A549 (cell line): ENCODE results near the gene PIAS2. TPM values are rescaled to one million over a fixed set of nuclear protein-coding genes. Genes with fewer than 3 reads are reported as not detected.
"Not testable (repeated sequence)": the region's sequence is repeated elsewhere in the genome, so short reads cannot be mapped to it uniquely, and the experiment has no call there.

Source experiments
- ATAC-seq, 2 experiments: fragments of 200-7000 bp in 1 of 2; fragments of >200 bp in 1 of 2; cut with Nextera tagmentation in 1 of 2; cut with Tn5 transposase in 1 of 2; 3 replicates each; pipeline versions ENCODE4 v1.8.0 to v1.9.1; 2018 to 2020; ENCODE audit warnings: mild to moderate bottlenecking in 1 of 2, moderate library complexity in 1 of 2
- CTCF ChIA-PET: fragments of 300-600 bp; sonication (Branson Sonifier 250); formaldehyde crosslinking; extraction: SDS; loops from one replicate; lab custom pipeline; 2021; ENCODE audit warnings: antibody characterized with exemption, inconsistent platforms; lab: Yijun Ruan, JAX
- POLR2A ChIA-PET: fragments of 350-600 bp; formaldehyde crosslinking; extraction: SDS; loops from one replicate; lab custom pipeline; 2021; ENCODE audit warnings: antibody characterized with exemption, inconsistent platforms; lab: Yijun Ruan, JAX
- DNase-seq, 2 experiments: peaks; one replicate each; pipeline versions ENCODE4 v3.0.0 to v3.0.0-alpha.2; 2011 to 2016; ENCODE audit warnings: low read depth in 1 of 2, low spot score in 1 of 2
- FAIRE-seq: peaks from 2 replicates; lab custom pipeline; 2011; peaks lifted over from hg19 to GRCh38; lab: Jason Lieb, UNC
- H3K27ac ChIP-seq, 2 experiments: fragments of >200 bp; sonication (Bioruptor Twin); formaldehyde crosslinking; 3 replicates each; pipeline ENCODE4 v1.5.1; 2016 to 2017
- H3K4me1 ChIP-seq: fragments of >200 bp; sonication (Bioruptor Twin); formaldehyde crosslinking; 3 replicates; pipeline ENCODE4 v1.6.1; 2016
- H3K4me2 ChIP-seq: fragments of >200 bp; sonication (Bioruptor Twin); formaldehyde crosslinking; 3 replicates; pipeline ENCODE4 v1.6.1; 2016
- H3K4me3 ChIP-seq: fragments of >200 bp; sonication (Bioruptor Twin); formaldehyde crosslinking; 3 replicates; pipeline ENCODE4 v1.5.1; 2016
- H3K9me3 ChIP-seq: fragments of >200 bp; sonication (Bioruptor Twin); formaldehyde crosslinking; 3 replicates; pipeline ENCODE4 v1.6.1; 2016
- CBX8 ChIP-seq: fragments of 200-600 bp; sonication (generic); IDR thresholded peaks from 2 replicates; pipeline ENCODE4 v1.6.1; 2016
- CHD4 ChIP-seq: fragments of 200-600 bp; sonication (generic); IDR thresholded peaks from 2 replicates; pipeline ENCODE4 v1.6.1; 2016; ENCODE audit warnings: antibody characterized with exemption, mild to moderate bottlenecking, borderline replicate concordance
- ESRRA ChIP-seq: fragments of 150-350 bp; IDR thresholded peaks from 2 replicates; pipeline ENCODE4 v1.6.1; 2014; ENCODE audit warnings: mild to moderate bottlenecking, low read length, borderline replicate concordance
- FOXS1 ChIP-seq: fragments of 250-450 bp; sonication (Bioruptor Pico); IDR thresholded peaks from 2 replicates; pipeline ENCODE4 v1.5.0; 2020; ENCODE audit warnings: mild to moderate bottlenecking, moderate library complexity
- HDAC2 ChIP-seq: fragments of 200-600 bp; sonication (generic); IDR thresholded peaks from 2 replicates; pipeline ENCODE4 v1.6.1; 2016
- KDM1A ChIP-seq: fragments of 200-600 bp; sonication (generic); IDR thresholded peaks from 2 replicates; pipeline ENCODE4 v1.6.1; 2016; ENCODE audit warnings: low read depth, mild to moderate bottlenecking
- NPAS2 ChIP-seq: fragments of 250-450 bp; sonication (Bioruptor Pico); IDR thresholded peaks from 2 replicates; pipeline ENCODE4 v1.8.0; 2022; ENCODE audit warnings: mild to moderate bottlenecking, moderate library complexity, borderline replicate concordance
- PHF8 ChIP-seq: fragments of 200-600 bp; sonication (generic); IDR thresholded peaks from 2 replicates; pipeline ENCODE4 v1.6.1; 2016; ENCODE audit warnings: low read depth, mild to moderate bottlenecking, antibody characterized with exemption, moderate library complexity, borderline replicate concordance
- POLR2A ChIP-seq: IDR thresholded peaks from 2 replicates; pipeline ENCODE4 v1.6.1; 2012; ENCODE audit warnings: mild to moderate bottlenecking, low read length
- RARB ChIP-seq: fragments of 250-450 bp; sonication (Bioruptor Pico); IDR thresholded peaks from 2 replicates; pipeline ENCODE4 v1.8.0; 2021; ENCODE audit warnings: mild to moderate bottlenecking, moderate library complexity
- RCOR1 ChIP-seq: fragments of 150-350 bp; IDR thresholded peaks from 2 replicates; pipeline ENCODE4 v1.6.1; 2014; ENCODE audit warnings: antibody characterized with exemption, low read length, low read depth
- RFX5 ChIP-seq: fragments of 450-650 bp; IDR thresholded peaks from 2 replicates; pipeline ENCODE4 v1.7.1; 2014; ENCODE audit warnings: antibody characterized with exemption, mild to moderate bottlenecking, moderate library complexity
- RNF2 ChIP-seq: fragments of 200-600 bp; sonication (generic); IDR thresholded peaks from 2 replicates; pipeline ENCODE4 v1.6.1; 2016; ENCODE audit warnings: low read depth, mild to moderate bottlenecking, antibody characterized with exemption, moderate library complexity, borderline replicate concordance
- SMC3 ChIP-seq: fragments of >200 bp; sonication (Bioruptor Twin); formaldehyde crosslinking; IDR thresholded peaks from 3 replicates; pipeline ENCODE4 v1.6.1; 2018; ENCODE audit warnings: inconsistent platforms
- ZSCAN20 ChIP-seq: fragments of 250-450 bp; sonication (Bioruptor Pico); IDR thresholded peaks from 2 replicates; pipeline ENCODE4 v1.8.0; 2022; ENCODE audit warnings: mild to moderate bottlenecking, moderate library complexity
- WGBS: methylation state at CpG from one replicate; pipeline ENCODE4 v1.1.6; 2017; ENCODE audit errors: missing lambda C conversion rate; 5-methylcytosine and 5-hydroxymethylcytosine counted together
- polyA plus RNA-seq, 4 experiments: library from polyadenylated mRNA; depleted of rRNA in 3 of 4; stranded (reverse); fragments of >200 nt; fragmentation: RNase III in 1 of 4; extraction: RNeasy Plus Mini Kit Qiagen cat#74134 plus additional on column Dnase treatment in 1 of 4; gene quantifications; 2 replicates in 3 of 4; 3 replicates in 1 of 4; pipeline ENCODE4 v1.2.3, GENCODE V29; 2011 to 2017
- TF ChIP-seq, protein P1 (sequence below): fragments of 150-350 bp; IDR thresholded peaks from 2 replicates; pipeline ENCODE4 v1.6.1; 2014; ENCODE audit warnings: low read depth, mild to moderate bottlenecking, low read length
- TF ChIP-seq, protein P2 (sequence below): fragments of >200 bp; sonication (Bioruptor Twin); formaldehyde crosslinking; IDR thresholded peaks from 2 replicates; pipeline ENCODE4 v1.6.1; 2016
- TF ChIP-seq, protein P3 (sequence below): IDR thresholded peaks from 2 replicates; pipeline ENCODE4 v1.6.1; 2012
- TF ChIP-seq, protein P4 (sequence below): fragments of 250-450 bp; sonication (Bioruptor Pico); IDR thresholded peaks from 2 replicates; pipeline ENCODE4 v1.5.0; 2021; ENCODE audit warnings: mild to moderate bottlenecking, moderate library complexity, borderline replicate concordance

Gene PIAS2
- polyA plus RNA-seq, 2 of the 4 experiments (the other 2 are of a cell fraction) = 6.7 to 6.8 TPM

DNA sequence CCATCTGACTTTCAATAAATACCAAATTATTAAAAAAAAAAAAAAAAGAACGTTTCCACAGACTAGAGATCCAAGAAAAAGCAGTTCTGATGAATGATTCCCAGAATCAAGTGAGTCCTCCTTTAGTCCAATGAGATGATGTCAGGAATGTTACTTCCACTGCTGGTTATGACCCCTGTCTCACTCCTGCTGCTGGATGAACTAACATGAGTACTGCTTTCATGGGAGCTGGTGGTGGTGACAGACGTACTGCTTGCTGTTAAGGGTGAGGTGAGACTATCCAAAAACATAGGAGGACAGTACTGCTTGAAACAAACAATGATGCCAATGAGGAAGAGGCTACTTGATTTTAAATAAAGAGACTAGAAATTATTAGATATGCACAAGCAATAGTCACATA is 105.0 kb downstream of the PIAS2 start (continued):
- no peak for TF ChIP-seq RCOR1

DNA sequence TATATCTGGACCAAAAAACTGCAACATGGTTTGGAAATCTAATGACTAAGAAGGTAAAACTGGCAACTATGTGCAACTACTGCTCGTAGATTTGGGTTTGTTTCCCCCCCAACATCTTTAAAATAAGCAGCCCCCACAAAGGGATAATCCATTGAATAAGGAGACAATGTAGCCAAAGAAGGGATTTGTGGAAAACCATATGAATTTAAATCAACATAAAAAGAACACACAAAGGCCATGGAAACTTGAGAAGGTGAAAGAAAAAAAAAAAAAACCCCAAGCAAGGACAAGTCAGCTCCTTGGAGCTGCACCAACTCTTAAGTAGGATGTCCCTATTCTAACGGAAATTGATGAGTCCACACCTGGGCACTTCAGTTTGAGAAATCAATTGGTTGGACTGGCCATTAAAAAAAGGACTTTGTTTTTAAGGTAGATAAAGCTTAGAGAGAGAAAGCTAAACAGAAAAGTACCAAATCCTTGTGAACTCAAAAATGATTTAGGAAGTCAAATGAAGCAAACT is 106.8 kb downstream of the PIAS2 start:
- CTCF ChIA-PET = interaction anchor here (0.7 kb wide), 1 partner anchor 43 kb away, joined by 5 read pairs; no protein-coding TSS in a partner anchor
- no peak for DNase-seq
- no peak for ATAC-seq
- Histone ChIP-seq H3K4me1 (no peaks in the 10 kb centered on the region), H3K4me2 (no peak overlapping the region), H3K27ac (no peak overlapping the region), H3K4me3 (no peak overlapping the region), H3K9me3 (no peaks in the 10 kb centered on the region)
- TF ChIP-seq, protein P1, sequence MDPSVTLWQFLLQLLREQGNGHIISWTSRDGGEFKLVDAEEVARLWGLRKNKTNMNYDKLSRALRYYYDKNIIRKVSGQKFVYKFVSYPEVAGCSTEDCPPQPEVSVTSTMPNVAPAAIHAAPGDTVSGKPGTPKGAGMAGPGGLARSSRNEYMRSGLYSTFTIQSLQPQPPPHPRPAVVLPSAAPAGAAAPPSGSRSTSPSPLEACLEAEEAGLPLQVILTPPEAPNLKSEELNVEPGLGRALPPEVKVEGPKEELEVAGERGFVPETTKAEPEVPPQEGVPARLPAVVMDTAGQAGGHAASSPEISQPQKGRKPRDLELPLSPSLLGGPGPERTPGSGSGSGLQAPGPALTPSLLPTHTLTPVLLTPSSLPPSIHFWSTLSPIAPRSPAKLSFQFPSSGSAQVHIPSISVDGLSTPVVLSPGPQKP = no peak
- TF ChIP-seq, protein P2, sequence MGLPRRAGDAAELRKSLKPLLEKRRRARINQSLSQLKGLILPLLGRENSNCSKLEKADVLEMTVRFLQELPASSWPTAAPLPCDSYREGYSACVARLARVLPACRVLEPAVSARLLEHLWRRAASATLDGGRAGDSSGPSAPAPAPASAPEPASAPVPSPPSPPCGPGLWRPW = no peak
- TF ChIP-seq SMC3 (no peak), ESRRA (no peak), FOXS1 (CRISPR knock-in tag) (no peak), POLR2A (no peak), RFX5 (no peak), NPAS2 (CRISPR knock-in tag) (no peak), KDM1A (no peak), RNF2 (no peak), HDAC2 (no peak), ZSCAN20 (no peak), CBX8 (no peak), PHF8 (no peak)
- TF ChIP-seq, protein P3, sequence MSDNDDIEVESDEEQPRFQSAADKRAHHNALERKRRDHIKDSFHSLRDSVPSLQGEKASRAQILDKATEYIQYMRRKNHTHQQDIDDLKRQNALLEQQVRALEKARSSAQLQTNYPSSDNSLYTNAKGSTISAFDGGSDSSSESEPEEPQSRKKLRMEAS = no peak
- FAIRE-seq = no peak
- 83% methylated on average over 2 of the region's 2 CpGs for WGBS
- POLR2A ChIA-PET = no interaction called here

DNA sequence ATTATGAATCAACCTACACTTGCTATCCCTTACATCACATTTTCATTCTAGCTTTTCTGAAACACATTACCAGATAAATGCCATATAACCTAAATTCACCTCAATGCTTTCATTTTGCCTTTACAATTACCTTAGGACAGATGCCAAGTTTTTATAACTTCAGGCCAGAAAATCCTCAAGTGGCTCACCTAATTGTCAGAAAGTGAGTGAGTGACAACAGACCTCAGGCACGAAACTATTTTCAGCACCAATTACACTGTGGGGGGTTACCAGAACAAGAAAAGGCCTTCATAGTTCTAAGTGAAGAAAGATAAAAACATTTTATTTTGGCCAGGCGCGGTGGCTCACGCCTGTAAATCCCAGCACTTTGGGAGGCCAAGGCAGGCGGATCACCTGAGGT is 108.2 kb downstream of the PIAS2 start:
- H3K4me3 ChIP-seq = no peak overlapping the region
- no peaks in the 10 kb centered on the region for H3K4me1 ChIP-seq
- no peak overlapping the region for H3K27ac ChIP-seq
- DNase-seq (no peak), FAIRE-seq (no peak), ATAC-seq (no peak)
- WGBS = 96% methylated on average over 5 of the region's 5 CpGs
- no peaks in the 10 kb centered on the region for H3K9me3 ChIP-seq
- no peak for TF ChIP-seq RFX5
- TF ChIP-seq RARB (CRISPR knock-in tag) = no peak
- TF ChIP-seq CHD4 = no peak
- TF ChIP-seq CBX8 = no peak
- TF ChIP-seq, protein P4, sequence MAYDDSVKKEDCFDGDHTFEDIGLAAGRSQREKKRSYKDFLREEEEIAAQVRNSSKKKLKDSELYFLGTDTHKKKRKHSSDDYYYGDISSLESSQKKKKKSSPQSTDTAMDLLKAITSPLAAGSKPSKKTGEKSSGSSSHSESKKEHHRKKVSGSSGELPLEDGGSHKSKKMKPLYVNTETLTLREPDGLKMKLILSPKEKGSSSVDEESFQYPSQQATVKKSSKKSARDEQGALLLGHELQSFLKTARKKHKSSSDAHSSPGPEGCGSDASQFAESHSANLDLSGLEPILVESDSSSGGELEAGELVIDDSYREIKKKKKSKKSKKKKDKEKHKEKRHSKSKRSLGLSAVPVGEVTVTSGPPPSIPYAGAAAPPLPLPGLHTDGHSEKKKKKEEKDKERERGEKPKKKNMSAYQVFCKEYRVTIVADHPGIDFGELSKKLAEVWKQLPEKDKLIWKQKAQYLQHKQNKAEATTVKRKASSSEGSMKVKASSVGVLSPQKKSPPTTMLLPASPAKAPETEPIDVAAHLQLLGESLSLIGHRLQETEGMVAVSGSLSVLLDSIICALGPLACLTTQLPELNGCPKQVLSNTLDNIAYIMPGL = no peak
- TF ChIP-seq, all 56 proteins: peak for 0
- no peak overlapping the region for H3K4me2 ChIP-seq
- ChIA-PET CTCF (no interaction called here), POLR2A (no interaction called here)

DNA sequence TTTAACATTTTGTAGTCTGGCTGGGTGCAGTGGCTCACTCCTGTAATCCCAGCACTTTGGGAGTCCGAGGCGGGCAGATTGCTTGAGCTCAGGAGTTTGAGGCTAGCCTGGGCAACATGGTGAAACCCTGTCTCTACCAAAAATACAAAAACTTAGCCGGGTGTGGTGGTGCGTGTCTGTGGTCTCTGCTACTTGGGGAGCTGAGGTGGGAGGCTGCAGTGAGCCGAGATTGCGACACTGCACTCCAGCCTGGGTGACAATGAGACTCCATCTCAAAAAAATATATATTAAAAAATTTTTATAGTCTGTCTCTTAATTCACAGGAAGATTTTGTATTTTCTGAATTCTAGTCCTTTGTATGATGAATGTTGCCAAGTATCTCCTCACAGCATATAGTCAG is 121.4 kb downstream of the PIAS2 start:
- 95% methylated on average over 6 of the region's 6 CpGs for WGBS
- H3K4me2 ChIP-seq, CTCF ChIA-PET, FAIRE-seq, DNase-seq, ATAC-seq, H3K27ac ChIP-seq, H3K9me3 ChIP-seq, H3K4me3 ChIP-seq, H3K4me1 ChIP-seq, POLR2A ChIA-PET: not testable (repeated sequence)
